ENCODE measurements around the gene SLC5A5.
A peak's percentile ranks its signal among the peaks of the same experiment; 100 is the strongest.

SLC5A5 gene

DNA sequence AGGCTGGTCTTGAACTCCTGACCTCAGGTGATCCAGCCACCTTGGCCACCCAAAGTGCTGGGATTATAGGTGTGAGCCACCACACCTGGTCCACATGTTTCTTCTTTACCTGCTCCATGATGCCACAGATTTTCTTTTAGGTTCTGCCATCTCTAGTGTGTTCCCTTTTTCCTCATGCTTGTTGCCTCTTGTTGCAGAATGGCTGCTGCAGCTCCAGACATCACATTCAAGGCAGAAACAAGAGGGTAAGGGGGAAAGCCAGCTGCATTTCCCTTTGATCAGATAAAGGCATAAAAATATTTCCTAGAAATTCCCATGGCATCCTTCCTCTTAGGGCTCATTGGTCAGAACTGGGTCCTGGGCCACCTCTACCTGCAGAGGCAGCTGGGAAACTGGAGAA lies 48.8 kb downstream of the SLC5A5 start:
- TF ChIP-seq, protein P1, sequence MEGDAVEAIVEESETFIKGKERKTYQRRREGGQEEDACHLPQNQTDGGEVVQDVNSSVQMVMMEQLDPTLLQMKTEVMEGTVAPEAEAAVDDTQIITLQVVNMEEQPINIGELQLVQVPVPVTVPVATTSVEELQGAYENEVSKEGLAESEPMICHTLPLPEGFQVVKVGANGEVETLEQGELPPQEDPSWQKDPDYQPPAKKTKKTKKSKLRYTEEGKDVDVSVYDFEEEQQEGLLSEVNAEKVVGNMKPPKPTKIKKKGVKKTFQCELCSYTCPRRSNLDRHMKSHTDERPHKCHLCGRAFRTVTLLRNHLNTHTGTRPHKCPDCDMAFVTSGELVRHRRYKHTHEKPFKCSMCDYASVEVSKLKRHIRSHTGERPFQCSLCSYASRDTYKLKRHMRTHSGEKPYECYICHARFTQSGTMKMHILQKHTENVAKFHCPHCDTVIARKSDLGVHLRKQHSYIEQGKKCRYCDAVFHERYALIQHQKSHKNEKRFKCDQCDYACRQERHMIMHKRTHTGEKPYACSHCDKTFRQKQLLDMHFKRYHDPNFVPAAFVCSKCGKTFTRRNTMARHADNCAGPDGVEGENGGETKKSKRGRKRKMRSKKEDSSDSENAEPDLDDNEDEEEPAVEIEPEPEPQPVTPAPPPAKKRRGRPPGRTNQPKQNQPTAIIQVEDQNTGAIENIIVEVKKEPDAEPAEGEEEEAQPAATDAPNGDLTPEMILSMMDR (IDR thresholded peaks at IDR 0.05; ENCODE audit: control extremely low read depth, extremely low read depth, low read depth, missing control alignments): no peak
- ChIA-PET CTCF (interaction anchor here (1.4 to 1.9 kb wide), 3 partner anchors 9 to 12 kb away, joined by 4 to 6 read pairs (median 6); partner anchors contain the start of gene CCDC124), POLR2A (no interaction called here)
- no peak for DNase-seq (ENCODE audit: extremely low spot score)

DNA sequence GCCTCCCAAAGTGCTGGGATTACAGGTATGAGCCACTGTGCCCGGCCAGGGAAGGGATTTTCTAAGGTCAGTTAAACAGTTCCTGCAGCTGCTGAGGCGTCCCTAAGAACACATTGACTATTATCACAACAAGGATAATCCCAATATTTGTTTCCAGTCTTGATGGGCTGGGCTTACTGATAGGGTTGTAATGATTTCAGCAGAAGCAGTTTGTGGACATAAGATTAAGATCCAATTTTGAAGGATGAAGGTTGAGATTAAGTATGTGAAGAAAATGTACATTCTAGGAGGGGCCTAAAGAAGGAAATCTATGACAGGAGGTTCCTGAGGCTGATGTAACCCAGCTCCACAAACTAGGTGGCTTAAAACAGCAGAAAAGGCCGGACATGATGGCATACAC lies 50.4 kb downstream of the SLC5A5 start:
- TF ChIP-seq, protein P1 (IDR thresholded peaks at IDR 0.05; ENCODE audit: control extremely low read depth, extremely low read depth, low read depth, missing control alignments): no peak
- ChIA-PET CTCF (interaction anchor here (1.1 to 1.9 kb wide), 3 partner anchors 8 to 52 kb away, joined by 3 to 6 read pairs (median 4); partner anchors contain the start of gene CCDC124), POLR2A (no interaction called here)

DNA sequence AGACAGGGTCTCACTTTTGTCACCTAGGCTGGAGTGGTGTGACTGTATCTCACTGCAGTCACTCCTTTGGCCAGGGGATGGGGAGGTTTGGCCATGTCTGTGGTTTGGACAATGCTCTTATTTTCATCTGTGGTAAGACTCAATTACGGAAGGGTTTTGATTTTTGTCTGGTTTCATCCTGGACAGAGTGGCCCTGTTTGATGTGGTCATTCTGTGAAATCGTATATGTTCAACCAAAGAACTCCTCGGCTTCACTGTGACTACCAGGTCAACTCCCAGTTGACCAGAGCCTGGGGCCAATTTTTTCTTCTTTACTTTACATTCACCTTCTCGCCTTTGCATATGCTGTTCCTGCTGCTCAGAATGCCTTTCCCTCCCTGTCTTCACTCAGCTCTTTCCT lies 54.3 kb downstream of the SLC5A5 start:
- TF ChIP-seq, protein P1 (IDR thresholded peaks at IDR 0.05; ENCODE audit: control extremely low read depth, extremely low read depth, low read depth, missing control alignments): no peak
- ChIA-PET CTCF (interaction anchor here (1.2 to 2.2 kb wide), 3 partner anchors 10 to 55 kb away, joined by 3 to 5 read pairs (median 3); no protein-coding TSS in a partner anchor), POLR2A (no interaction called here)
- DNase-seq (ENCODE audit: extremely low spot score): peak; percentile 19

More for the DNA sequence above, 50.4 kb downstream of the SLC5A5 start:
- DNase-seq (ENCODE audit: extremely low spot score): no peak

DNA sequence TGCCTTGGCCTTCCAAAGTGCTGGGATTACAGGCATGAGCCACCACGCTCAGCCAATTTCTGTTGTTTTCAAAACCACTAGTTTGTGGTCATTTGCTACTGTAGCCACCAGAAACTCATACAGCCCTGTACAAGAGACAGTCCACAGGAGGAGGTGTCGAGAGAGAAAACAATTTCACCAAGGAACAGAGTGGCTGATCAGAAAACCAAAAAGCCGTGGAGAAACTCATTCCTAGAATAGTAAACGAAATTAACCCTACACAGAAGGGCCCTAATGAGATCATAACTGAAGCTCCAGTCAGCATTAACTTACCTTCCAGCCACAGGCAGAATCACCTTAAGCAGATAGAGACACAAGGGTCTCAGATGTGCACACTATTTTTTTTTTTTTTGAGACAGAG lies 57.3 kb downstream of the SLC5A5 start:
- TF ChIP-seq, protein P1 (IDR thresholded peaks at IDR 0.05; ENCODE audit: control extremely low read depth, extremely low read depth, low read depth, missing control alignments): no peak
- POLR2A ChIA-PET: interaction anchor here (0.7 kb wide), 1 partner anchor 44 kb away, joined by 3 read pairs; no protein-coding TSS in a partner anchor
- CTCF ChIA-PET: interaction anchor here (1.3 to 12.1 kb wide), 7 partner anchors 8 to 77 kb away, joined by 3 to 295 read pairs (median 79); partner anchors contain the start of genes JAK3, RPL18A and SLC5A5
- peak; percentile 62 for DNase-seq (ENCODE audit: extremely low spot score)

DNA sequence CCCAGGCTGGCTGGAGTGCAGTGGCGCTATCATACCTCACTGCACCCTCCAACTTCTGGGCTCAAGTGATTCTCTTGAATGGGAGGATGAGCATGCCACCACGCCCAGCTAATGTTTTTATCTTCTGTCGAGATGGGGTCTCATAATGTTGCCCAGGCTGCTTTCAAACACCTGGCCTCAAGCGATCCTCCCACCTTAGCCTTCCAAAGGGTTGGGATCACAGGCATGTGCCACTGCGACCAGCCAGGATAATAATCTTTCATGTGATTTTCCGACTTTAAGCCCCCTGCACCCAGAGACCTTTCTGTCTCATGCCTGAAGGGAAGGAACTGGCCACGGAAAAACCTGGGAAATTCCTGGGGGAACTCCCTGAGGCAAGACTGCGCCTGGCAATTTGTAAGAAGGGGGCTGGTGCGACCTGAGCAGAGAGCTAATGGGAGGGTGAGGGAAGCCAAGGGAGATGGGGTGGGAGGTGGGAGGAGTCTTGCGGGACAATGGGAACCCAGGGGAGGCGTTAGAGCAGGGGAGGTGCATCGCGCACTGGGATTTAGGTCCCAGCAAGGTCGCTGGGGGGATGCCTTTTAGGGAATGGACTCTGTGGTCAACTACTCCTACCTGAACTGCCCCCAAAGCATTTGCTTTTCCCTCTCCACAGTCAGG lies 59.9 kb downstream of the SLC5A5 start:
- POLR2A ChIA-PET: interaction anchor here (0.5 to 2.2 kb wide), 3 partner anchors 63 to 113 kb away, joined by 3 to 40 read pairs (median 3); partner anchors contain the start of gene RPL18A
- CTCF ChIA-PET: interaction anchor here (0.7 to 12.1 kb wide), 31 partner anchors 8 to 457 kb away, joined by 3 to 295 read pairs (median 5); partner anchors contain the start of genes JAK3, RPL18A and SLC5A5
- peak; percentile 26 for DNase-seq (ENCODE audit: extremely low spot score)
- TF ChIP-seq, protein P1 (IDR thresholded peaks at IDR 0.05; ENCODE audit: control extremely low read depth, extremely low read depth, low read depth, missing control alignments): no peak

DNA sequence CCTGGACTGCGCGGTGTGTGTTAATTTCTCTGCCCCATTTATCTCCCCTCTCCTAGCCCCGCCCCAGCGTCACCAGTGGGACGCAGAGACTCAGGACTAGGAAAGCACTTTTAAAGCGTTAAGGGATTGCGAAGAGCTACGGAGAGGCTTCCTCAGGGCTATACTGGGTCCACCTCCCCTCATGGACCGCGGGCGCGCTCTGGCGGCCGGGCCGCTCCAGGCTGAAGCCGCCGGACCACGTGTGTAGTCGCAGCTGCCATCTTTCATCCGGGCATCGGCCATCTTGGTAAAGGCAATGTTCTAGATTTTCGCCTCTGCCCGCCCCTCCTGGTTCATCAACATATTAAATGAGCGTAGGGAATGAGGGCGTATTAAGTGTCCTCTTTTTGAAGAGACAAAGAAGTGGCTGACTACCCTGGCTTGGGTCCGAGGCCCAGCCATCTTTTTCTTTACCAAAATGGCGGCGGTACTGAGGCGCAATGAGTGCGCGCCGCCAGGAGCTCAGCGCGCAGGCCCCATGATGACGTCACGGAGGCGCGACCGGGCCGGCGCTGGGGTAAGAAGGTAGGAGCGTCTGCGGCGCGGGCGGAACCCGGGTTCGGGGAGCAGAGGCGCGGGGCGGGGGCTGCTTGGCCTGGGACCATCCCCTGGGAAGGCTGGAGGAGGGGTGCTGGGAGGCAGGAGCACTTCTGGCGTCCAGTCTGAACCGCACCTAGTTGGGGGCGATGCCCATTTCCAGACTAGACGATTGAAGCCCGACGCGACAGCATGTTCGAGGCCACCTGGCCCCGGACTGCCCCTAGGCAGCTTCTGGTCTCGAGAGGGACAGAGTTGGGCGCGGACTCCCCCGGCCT lies 61.0 kb downstream of the SLC5A5 start, which contains the start of gene CCDC124:
Gene CCDC124 (plus strand): TSS at position 531 of the 854 bp plus-strand sequence. CDS start 3,406 bp downstream, outside the sequence.
- POLR2A ChIA-PET: interaction anchor here (0.5 to 2.2 kb wide), 8 partner anchors 55 to 142 kb away, joined by 3 to 40 read pairs (median 3); partner anchors contain the start of gene RPL18A
- CTCF ChIA-PET: interaction anchor here (0.7 to 12.1 kb wide), 37 partner anchors 8 to 456 kb away, joined by 3 to 295 read pairs (median 5); partner anchors contain the start of genes JAK3, RPL18A and SLC5A5
- peak; percentile 93 for DNase-seq (ENCODE audit: extremely low spot score)
- TF ChIP-seq, protein P1 (IDR thresholded peaks at IDR 0.05; ENCODE audit: control extremely low read depth, extremely low read depth, low read depth, missing control alignments): peak; percentile 99

Data from GM10248 (cell line).